AG09319 (cell line): ENCODE results near the gene IAH1.

Experiments
- DNase-seq: peaks from one replicate; pipeline ENCODE4 v3.0.0-alpha.2; 2010; ENCODE audit warnings: low read depth; ENCODE audit errors: extremely low read depth
- CTCF ChIP-seq: IDR thresholded peaks from 2 replicates; pipeline ENCODE4 v1.5.1; 2011; ENCODE audit warnings: low read depth, mild to moderate bottlenecking, inconsistent platforms, low read length, moderate library complexity

The IAH1 gene

GRCh38 chr2:9474361-9475057, at the start of gene IAH1:
TSS of gene IAH1 (plus strand) at chr2:9474551. CDS start at chr2:9474567, 16 bp downstream.
- DNase-seq, result no peak
- TF ChIP-seq CTCF, result no peak

GRCh38 chr2:9428965-9429577, 45.3 kb upstream of the IAH1 start:
- no peak for DNase-seq
- TF ChIP-seq CTCF, result no peak

GRCh38 chr2:9430316-9431293, 43.7 kb upstream of the IAH1 start:
- TF ChIP-seq CTCF, result no peak
- DNase-seq, result no peak

GRCh38 chr2:9434489-9434888, 39.9 kb upstream of the IAH1 start:
- no peak for TF ChIP-seq CTCF
- DNase-seq, result no peak

GRCh38 chr2:9439536-9439935, 34.8 kb upstream of the IAH1 start:
- no peak for TF ChIP-seq CTCF
- no peak for DNase-seq

GRCh38 chr2:9440058-9440727, 34.2 kb upstream of the IAH1 start:
- TF ChIP-seq CTCF, result no peak
- DNase-seq, result peak; percentile 14
